Skeletal muscle satellite cell (primary cell): ENCODE measurements around the gene ZNF540.
"Not testable (repeated sequence)": the region's sequence is repeated elsewhere in the genome, so short reads cannot be mapped to it uniquely, and the experiment has no call there.

Experiments
- H3K27me3 ChIP-seq: 2 replicates; pipeline ENCODE4 v1.7.0; 2013; ENCODE audit warnings: low read length; ENCODE audit not compliant: control insufficient read depth, insufficient read depth
- H3K36me3 ChIP-seq: 2 replicates; pipeline ENCODE4 v1.7.0; 2013; ENCODE audit warnings: mild to moderate bottlenecking, control low read depth, low read length; ENCODE audit not compliant: insufficient read depth
- H3K4me1 ChIP-seq: 2 replicates; pipeline ENCODE4 v1.7.0; 2013; ENCODE audit warnings: low read length; ENCODE audit not compliant: control insufficient read depth, insufficient read depth
- H3K4me2 ChIP-seq: 2 replicates; pipeline ENCODE4 v1.7.0; 2013; ENCODE audit warnings: mild to moderate bottlenecking, low read length
- H3K4me3 ChIP-seq: 2 replicates; pipeline ENCODE4 v1.7.0; 2013; ENCODE audit warnings: low read length
- H3K9ac ChIP-seq: 2 replicates; pipeline ENCODE4 v1.7.0; 2013; ENCODE audit warnings: mild to moderate bottlenecking, low read depth, low read length, moderate library complexity
- H3K9me3 ChIP-seq: replicated peaks from 2 replicates; pipeline ENCODE4 v1.7.0; 2013; ENCODE audit warnings: mild to moderate bottlenecking, control low read depth, low read length

Gene ZNF540

GRCh38 chr19:37654118-37654517, 59.4 kb downstream of the ZNF540 start:
- Histone ChIP-seq H3K36me3 (peaks cover 7% of the 10 kb centered on the region), H3K4me2 (peak overlapping the region; percentile 99), H3K27me3 (no peaks in the 10 kb centered on the region), H3K9me3 (peaks cover 5% of the 10 kb centered on the region), H3K4me1 (peaks cover 15% of the 10 kb centered on the region), H3K4me3 (peak overlapping the region; percentile 88), H3K9ac (peak overlapping the region; percentile 88)

- peak overlapping the region; percentile 88 for H3K4me3 ChIP-seq
- H3K4me2 ChIP-seq = peak overlapping the region; percentile 99
- H3K4me1 ChIP-seq = peaks cover 15% of the 10 kb centered on the region
- H3K9ac ChIP-seq = peak overlapping the region; percentile 88
- no peaks in the 10 kb centered on the region for H3K27me3 ChIP-seq
- H3K9me3 ChIP-seq = peaks cover 4% of the 10 kb centered on the region
- peaks cover 7% of the 10 kb centered on the region for H3K36me3 ChIP-seq
These were observed 60.1 kb downstream of the ZNF540 start for GRCh38 chr19:37654629-37655300.

- Histone ChIP-seq H3K36me3 (peaks cover 4% of the 10 kb centered on the region), H3K4me2 (peak within 1 kb of the TSS; percentile 99)
These were observed 60.6 kb downstream of the ZNF540 start, which contains the start of gene ZFP30 for GRCh38 chr19:37655301-37655688. TSS of gene ZFP30 (minus strand) at chr19:37655465. CDS start at chr19:37647822, 7,643 bp downstream.

GRCh38 chr19:37655689-37656371, 61.2 kb downstream of the ZNF540 start:
- peaks cover 15% of the 10 kb centered on the region for H3K4me1 ChIP-seq
- no peaks in the 10 kb centered on the region for H3K27me3 ChIP-seq
- peaks cover 5% of the 10 kb centered on the region for H3K9me3 ChIP-seq
- peak overlapping the region; percentile 88 for H3K4me3 ChIP-seq
- peaks cover 3% of the 10 kb centered on the region for H3K36me3 ChIP-seq
- peak overlapping the region; percentile 99 for H3K4me2 ChIP-seq
- peak overlapping the region; percentile 88 for H3K9ac ChIP-seq

More at GRCh38 chr19:37655301-37655688, 60.6 kb downstream of the ZNF540 start, which contains the start of gene ZFP30:
- Histone ChIP-seq H3K9ac (peak within 1 kb of the TSS; percentile 88), H3K4me3 (peak within 1 kb of the TSS; percentile 88), H3K27me3 (no peaks in the 10 kb centered on the region), H3K4me1 (peaks cover 15% of the 10 kb centered on the region), H3K9me3 (peaks cover under 1% of the 10 kb centered on the region)

GRCh38 chr19:37657157-37657556, 62.5 kb downstream of the ZNF540 start:
- not testable (repeated sequence) for H3K4me2 ChIP-seq, H3K4me3 ChIP-seq, H3K9ac ChIP-seq, H3K27me3 ChIP-seq, H3K36me3 ChIP-seq, H3K9me3 ChIP-seq
- H3K4me1 ChIP-seq = peaks cover 15% of the 10 kb centered on the region
